Measurements from ENCODE around the gene FGF12.

The FGF12 gene

DNA sequence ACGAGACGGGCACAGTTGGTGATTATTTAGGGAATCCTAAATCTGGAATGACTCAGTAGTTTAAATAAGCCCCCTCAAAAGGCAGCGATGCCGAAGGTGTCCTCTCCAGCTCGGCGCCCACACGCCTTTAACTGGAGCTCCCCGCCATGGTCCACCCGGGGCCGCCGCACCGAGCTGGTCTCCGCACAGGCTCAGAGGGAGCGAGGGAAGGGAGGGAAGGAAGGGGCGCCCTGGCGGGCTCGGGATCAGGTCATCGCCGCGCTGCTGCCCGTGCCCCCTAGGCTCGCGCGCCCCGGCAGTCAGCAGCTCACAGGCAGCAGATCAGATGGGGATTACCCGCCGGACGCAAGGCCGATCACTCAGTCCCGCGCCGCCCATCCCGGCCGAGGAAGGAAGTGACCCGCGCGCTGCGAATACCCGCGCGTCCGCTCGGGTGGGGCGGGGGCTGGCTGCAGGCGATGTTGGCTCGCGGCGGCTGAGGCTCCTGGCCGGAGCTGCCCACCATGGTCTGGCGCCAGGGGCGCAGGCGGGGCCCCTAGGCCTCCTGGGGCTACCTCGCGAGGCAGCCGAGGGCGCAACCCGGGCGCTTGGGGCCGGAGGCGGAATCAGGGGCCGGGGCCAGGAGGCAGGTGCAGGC lies 318.0 kb downstream of the FGF12 start:
- peak; percentile 21 for DNase-seq

DNA sequence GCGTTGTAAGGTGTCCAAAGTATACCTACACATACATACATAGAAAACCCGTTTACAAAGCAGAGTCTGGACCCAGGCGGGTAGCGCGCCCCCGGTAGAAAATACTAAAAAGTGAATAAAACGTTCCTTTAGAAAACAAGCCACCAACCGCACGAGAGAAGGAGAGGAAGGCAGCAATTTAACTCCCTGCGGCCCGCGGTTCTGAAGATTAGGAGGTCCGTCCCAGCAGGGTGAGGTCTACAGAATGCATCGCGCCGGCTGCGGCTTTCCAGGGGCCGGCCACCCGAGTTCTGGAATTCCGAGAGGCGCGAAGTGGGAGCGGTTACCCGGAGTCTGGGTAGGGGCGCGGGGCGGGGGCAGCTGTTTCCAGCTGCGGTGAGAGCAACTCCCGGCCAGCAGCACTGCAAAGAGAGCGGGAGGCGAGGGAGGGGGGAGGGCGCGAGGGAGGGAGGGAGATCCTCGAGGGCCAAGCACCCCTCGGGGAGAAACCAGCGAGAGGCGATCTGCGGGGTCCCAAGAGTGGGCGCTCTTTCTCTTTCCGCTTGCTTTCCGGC lies 318.6 kb downstream of the FGF12 start:
- peak; percentile 14 for DNase-seq

DNA sequence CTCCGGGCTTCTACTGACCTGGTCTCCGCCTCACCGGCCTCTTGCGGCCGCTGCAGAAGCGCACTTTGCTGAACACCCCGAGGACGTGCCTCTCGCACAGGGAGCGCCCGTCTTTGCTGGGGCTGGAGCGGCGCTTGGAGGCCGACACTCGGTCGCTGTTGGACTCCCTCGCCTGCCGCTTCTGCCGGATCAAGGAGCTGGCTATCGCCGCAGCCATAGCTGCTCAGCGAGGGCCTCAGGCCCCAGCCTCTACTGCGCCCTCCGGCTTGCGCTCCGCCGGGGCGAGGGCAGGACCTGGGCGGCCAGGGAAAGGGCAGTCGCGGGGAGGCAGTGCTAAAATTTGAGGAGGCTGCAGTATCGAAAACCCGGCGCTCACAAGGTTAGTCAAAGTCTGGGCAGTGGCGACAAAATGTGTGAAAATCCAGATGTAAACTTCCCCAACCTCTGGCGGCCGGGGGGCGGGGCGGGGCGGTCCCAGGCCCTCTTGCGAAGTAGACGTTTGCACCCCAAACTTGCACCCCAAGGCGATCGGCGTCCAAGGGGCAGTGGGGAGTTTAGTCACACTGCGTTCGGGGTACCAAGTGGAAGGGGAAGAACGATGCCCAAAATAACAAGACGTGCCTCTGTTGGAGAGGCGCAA lies 319.2 kb downstream of the FGF12 start:
- DNase-seq: no peak

DNA sequence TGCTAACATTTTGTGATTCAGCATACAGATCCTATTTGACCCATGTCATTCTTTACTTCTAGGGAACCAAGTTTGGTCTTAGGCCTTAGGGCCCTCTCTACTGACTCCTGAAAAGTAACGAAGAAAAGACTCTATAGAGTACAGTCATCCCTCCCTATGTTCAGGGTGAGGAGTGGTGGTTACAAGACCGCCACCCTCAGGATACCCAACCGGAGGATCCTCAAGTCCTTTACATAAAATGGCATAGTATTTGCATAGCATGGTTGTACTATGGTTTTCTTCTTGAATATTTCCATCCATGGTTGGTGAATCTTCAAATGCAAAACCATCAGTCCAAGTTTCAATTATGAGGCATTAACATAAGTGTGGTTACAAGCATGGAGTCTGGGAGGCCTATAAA lies 327.6 kb downstream of the FGF12 start:
- DNase-seq: no peak

DNA sequence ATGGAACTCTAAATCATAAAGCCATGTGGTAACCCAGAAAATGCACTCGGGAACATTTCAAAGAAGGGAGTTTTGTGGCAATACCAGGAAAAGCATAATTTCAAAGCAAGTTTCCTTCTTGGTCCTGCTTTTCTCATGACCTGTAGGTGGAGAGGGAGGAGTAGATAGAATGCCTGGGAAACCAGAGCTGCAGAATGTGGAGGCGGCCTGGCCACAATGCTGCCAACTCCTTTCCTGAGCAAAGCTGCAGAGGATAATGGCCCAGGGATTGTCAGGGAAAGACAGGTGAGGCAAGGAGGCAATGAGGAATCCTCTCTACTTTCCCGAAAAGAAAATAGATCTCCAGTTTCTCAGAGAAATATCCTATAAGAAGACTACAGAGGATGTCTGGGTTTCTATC lies 330.3 kb downstream of the FGF12 start:
- no peak for DNase-seq

DNA sequence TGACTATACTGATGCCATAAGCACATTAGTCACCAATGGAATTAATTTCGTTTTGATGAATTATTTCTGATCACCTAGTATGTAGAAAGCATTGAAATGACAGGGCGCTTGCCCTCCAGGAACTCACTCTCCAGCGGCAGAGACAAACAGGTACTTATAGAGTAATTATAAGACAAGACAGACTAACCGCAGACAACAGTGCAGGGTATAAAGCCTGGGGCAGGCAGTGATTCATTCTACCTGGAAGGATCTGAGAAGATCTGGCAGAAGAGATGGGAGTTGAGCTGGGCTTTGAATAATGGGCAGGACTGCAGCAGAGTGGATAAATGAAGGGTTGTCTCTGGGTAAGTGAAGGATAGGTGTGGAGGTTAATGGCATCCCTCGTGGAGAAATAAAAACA lies 331.8 kb downstream of the FGF12 start:
- DNase-seq: no peak

DNA sequence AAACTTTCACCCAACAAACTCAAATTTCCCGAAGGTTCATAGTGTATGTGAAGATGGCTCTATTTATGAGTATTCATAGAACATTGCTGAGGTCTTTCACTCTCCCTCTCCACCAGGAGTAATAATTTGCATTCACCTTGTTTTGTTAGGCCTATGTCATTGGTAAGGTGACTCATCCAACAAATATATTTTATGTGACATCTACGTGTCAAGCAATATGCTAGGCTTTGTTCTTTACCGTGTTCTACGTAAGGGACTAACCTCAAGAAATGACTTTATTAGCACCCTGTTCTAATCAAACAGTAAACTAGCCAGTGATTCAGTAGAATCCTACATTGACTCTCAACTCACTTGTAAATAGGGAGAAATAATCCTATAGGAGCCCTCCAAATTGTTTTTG lies 334.4 kb downstream of the FGF12 start:
- no peak for DNase-seq

DNA sequence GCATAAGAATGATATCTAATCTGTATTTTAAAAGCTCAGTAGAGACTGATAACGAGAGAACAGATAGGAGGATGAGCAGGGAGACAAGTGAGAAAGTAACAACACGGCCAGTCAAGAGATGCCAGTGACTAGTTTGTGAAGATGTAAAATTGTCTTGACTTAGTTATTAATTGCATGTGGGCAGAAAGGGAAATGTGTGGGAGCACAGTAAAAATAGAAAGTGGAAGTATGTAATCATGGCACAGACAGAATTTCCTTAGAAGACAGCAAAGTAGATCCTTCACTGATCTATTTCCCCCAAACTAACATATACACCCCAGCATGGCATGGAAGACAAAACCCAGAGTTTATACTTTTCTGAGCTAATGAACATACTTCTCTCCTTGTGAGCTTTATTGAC lies 344.5 kb downstream of the FGF12 start:
- DNase-seq: no peak

DNA sequence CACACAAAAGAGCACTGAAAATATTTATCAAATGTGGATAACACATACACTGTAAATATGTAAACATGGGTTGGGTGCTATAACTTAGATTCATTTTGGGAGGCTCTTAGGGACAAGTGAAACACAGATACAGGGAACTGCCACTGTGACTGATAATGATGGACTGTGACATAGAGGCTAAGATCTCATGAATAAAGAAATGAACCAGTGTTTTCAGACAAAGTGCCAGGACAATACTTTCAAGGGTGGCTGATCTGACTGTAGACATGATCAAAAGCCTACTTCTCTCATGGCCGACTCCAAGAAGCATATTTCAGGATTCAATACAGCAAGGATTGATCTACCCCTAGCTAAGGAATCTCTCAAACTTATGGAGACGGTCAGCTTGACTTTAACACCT lies 353.8 kb downstream of the FGF12 start:
- no peak for DNase-seq

DNA sequence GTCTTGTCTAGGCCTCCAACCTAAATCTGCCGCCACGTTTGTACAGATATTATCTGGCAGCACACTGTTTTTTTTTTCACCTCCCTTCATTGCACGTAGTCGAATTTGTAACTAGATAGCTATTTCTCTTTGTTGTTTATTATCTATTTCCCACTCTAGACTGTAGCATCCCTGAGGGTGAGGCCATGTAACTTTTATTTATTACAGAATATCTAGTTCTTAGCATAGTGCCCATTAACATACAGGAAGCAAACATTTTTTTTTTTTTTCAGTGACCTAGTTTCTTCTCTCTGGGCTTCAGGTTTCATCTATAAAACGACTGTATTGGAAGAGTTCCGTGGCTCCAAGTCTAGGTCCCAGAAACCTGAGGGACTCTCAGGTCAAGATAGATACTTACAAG lies 354.3 kb downstream of the FGF12 start:
- DNase-seq: no peak

DNA sequence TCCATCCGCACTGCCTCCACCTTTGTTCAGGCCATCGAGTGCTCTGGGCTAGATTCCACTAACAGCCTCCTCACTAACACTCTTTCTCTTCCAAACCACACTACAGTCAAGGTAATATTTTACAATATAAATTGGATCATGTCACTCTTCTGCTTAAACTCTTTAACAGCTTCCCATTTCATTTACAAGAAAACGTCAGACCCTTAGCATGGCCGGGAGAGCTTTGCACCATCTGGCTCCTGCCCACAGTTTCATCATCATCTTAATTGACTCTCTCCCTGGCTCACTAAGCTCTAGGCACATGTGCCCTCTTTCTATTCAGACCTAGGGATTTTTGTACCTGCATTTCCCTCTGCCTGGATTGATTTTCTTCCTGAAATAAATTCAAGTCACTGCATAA lies 354.7 kb downstream of the FGF12 start:
- DNase-seq: no peak

DNA sequence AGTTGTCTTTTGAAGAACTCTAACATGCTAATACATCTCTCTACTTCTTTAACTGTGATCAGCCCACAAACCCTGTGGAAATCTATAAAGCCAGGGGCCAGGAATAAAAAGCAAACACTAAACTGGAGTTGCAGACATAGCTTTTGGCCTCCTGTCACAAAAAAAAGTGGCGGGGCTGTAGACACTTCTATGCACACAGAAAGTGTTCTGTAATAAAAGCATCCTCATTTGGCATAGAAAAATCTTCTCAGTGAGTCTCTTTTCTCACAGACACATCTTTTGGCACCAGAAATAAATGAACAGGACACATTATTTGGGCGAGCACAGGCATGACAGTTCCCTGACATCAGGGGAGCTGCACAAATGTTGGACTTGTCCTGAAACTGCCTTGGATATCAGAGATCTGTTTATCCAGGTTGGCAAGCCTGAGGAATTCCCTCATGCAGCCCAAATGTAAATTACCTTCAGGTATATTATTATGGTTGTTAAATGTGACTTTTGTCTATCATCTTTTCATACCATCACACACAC lies 355.4 kb downstream of the FGF12 start:
- DNase-seq: no peak

DNA sequence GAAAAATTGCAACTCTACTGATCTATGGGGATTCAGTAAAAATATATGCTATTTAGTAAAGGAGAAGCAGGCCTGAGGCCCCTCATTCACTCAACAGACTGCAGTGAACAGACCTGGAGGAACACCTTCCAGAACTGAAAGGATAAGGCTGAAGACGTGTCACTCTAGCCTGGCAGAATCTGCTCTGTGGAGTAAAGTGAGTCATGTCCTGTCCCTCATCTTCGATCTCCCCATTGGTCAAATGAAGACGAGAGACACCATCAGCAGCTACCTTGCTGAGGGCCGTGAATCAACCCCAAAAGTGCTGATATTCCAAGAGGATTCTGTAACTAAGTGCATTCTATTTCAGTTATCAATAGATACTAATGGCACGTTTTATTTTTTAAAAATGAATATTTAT lies 359.7 kb downstream of the FGF12 start:
- DNase-seq: no peak

DNA sequence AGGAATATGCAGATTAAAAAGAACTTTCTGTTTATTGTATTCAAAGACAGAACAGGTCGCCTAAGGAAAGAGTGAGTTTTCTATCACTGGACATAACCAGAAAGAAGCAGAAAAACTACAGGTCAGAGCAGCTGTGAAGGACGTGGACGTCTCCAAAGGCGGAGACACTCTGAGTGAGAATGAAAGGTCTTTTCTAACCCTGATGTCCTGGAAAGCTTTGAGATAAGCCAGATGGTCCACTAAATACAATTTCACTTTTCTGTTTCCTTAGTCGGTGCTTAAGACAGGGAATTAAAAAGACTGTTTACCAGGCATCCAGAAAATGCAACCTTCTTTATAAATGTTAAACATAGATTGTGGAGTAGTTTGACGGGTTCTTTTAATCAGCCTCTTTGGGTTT lies 360.4 kb downstream of the FGF12 start:
- DNase-seq: no peak

DNA sequence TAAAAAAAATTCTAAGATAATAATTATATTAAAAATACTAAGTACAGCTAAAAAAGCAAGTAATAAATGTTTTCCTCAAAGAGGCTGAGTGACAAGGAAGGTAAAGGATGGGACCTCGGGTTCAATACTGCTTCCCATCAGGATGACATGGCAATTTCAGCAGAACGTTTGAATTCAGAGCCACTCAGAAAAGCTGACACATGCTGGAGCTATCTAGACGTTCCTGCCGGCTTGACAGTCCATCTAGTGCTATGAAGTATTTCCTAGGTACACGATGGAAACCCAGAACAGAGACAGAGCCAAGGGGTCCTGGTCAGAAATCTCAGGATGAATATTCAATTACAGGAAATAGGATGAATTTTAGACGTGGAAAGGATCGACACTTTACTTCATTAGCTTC lies 361.8 kb downstream of the FGF12 start:
- no peak for DNase-seq

DNA sequence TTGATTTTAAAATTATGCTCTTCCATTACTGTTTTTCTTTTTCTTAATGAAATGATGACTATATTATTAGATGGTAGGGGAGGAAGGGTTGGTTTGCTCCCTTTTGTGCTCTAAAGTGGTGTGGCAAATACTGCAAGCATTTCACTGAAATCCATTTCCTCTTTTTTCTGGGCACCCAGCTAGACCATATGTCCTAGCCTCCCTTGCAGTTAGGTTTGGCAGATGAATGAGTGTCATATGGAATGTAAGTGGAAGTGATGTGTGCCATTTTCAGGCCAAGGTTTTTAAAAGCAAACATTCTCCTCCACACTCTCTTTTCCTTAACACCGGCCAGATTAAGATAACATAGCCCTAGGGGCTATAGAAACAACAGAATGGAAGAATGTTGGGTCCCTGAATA lies 363.0 kb downstream of the FGF12 start:
- DNase-seq: no peak

DNA sequence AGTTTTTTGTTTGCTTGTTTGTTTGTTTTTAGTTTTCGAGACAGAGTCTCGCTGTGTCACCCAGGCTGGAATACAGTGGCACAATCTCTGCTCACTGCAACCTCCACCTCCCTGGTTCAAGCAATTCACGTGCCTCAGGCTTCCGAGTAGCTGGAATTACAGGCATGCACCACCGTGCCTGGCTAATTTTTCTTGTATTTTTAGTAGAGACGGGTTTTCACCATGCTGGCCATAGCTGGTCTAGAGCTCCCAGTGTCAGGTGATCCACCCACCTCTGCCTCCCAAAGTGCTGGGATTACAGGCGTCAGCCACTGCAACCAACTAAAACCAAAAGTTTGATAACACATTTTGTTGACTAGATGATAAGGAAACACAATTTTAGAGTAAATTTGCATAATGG lies 372.7 kb downstream of the FGF12 start:
- no peak for DNase-seq

DNA sequence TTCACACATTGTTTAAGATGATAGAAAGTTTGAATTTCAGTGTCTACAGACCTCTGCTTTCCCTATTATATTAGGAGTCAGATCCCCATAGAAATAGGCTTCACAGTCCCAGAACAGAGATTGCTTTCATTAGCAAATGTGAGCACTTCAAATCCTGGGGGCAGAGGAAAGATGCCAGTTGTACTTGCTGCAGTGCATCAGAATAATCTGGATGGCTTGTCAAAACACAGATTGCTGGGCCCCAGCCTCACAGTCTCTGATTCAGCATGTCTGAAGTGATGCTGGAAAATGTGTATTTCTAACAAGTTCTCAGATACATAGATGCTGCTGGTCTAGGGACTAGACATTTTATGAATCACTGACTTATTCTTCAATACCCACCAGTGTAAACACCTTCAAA lies 375.2 kb downstream of the FGF12 start:
- no peak for DNase-seq

DNA sequence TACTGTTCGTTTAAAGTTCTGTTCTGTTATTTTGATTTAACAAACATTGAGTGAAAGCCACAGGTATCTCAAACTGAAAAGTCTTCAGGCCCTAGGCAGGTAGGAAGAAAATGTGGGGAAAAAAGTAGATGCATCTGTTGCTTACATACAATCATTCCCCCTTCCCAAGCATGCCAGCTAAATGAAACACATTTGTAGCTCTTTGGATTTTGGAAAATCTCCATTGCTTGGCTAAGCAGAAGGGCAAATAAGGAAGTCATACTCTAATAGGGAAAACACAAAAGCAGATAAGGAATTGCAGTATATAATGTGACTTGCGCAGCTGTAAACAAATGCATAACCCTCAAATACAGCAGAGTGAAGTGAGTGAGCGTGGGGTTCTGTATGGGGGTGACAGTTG lies 375.9 kb downstream of the FGF12 start:
- DNase-seq: no peak

DNA sequence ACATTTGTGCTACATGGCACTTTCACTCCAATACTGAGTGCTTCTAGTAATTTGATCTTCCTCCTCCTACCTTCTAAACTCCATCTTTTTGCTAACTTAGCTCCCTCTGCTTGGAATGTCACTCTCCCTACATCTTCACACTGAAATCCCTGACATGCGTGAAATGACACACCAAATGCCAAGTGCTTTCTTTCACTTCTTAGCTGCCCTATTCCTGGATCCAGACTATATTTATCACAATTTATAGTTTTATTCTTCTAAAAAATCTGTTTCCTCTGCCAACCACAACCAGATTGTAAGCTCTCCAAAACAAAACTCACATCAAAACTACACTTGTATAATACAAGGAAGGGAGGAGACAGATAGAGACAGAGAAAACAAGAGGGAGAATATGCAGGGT lies 387.3 kb downstream of the FGF12 start:
- DNase-seq: no peak

DNA sequence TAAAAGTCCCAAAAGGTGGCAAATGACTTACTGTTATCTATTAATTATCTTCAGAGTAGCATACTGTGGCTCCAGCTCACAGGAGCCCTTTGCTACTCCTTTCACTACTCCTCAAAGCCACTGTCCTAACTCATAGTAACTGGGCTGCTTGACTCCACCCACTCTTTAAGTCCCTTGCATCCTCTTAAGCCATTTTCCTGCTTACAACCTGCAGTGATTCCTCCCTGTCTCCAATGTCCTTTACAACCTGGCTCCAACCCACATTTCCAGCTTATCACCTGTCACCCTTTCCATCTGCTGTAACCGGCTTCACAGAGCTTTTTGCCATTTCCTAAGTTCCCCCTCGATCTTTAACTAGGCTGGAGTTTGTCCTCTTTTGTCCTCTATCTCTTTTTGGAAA lies 388.1 kb downstream of the FGF12 start:
- DNase-seq: no peak

DNA sequence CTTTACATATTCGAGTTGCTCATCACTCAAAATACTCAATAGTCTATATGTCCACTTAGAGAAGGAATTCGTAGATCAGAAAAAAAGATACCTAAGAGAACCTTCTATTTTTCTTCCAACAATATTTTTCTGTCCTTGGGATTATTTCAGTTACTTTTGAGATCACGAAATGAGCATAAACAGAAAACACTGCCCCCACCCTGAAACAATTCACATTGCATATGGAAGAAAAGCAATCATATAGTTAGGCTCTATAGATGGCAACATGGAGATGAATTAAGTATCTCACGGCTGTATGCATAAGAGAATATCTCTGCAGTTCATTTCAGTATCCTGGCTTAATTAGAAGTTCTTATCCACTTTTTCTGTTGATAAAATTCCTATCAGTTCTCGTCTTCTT lies 391.1 kb downstream of the FGF12 start:
- no peak for DNase-seq

DNA sequence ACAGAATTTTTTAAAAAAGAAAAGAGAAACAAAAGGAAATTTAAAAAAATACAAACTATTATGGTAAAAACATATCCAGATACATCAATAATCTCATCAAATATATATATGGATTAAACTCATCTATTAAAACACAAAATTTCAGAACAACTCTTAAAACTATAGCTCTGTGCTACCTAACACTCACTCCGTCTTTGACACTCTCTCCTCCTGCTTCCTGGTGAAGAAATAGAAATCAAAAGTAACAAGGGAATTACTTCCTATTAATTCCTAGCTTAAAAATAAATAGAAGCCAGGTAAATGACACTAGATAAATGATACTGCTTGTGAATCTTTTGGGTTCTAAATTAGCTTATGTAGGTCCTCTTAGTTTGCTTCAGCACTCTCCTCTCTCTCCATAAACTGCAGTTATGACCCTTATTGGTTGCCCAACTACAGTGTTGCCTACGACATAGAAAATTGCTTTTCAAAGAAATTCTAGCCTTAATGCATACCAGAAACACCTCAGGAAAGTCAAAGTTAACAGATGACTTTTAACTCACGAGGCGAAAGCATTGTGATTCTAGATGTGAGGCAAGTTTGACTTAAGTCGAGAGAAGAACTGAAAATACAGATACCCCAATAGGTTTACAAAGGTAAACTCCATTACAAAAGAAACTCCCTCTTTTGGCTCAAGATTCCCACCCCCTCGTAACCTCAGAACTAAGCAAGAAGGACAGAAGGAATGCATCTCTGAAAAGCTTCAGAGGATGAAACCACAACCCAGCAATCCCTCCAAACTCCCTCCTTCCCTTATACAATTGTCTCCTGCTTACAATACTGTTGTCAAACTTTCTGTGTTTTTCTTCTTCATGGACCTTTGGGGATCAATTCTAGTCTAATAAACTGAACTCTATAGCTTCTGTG lies 394.7 kb downstream of the FGF12 start:
- DNase-seq: no peak
